Common myeloid progenitor, CD34-positive (primary cell): Measurements from ENCODE around the gene RHOU.

Experiments
- CTCF ChIA-PET: fragments of 350-600 bp; sonication (Branson Sonifier 250); formaldehyde crosslinking; loops from one replicate; lab custom pipeline; 2021; ENCODE audit warnings: antibody characterized with exemption; lab: Charles Lee
- POLR2A ChIA-PET: fragments of 350-600 bp; sonication (Branson Sonifier 250); formaldehyde crosslinking; loops from one replicate; lab custom pipeline; 2021; ENCODE audit warnings: antibody characterized with exemption; lab: Charles Lee
- DNase-seq, 3 donors: peaks; one replicate each; pipeline versions ENCODE4 v3.0.0 to v3.0.0-alpha.2; 2013
- H3K27ac ChIP-seq, 2 experiments: 1 replicate in 1 of 2; 2 replicates in 1 of 2; pipeline ENCODE4 v1.7.0; 2013; ENCODE audit warnings: inconsistent platforms in 2 of 2, low read length in 2 of 2, mild to moderate bottlenecking in 2 of 2, low read depth in 1 of 2, moderate library complexity in 1 of 2; ENCODE audit not compliant: severe bottlenecking in 2 of 2, insufficient read depth in 1 of 2, poor library complexity in 1 of 2
- H3K27me3 ChIP-seq, 5 experiments: replicated peaks in 2 of 5; 1 replicate in 3 of 5; 2 replicates in 2 of 5; pipeline versions ENCODE4 v1.6.1 to v1.7.0; 2013; ENCODE audit warnings: low read length in 4 of 5, mild to moderate bottlenecking in 2 of 5, moderate library complexity in 2 of 5, inconsistent platforms in 1 of 5; ENCODE audit not compliant: insufficient read depth in 5 of 5, control insufficient read depth in 4 of 5
- H3K36me3 ChIP-seq, 4 experiments: 1 replicate in 2 of 4; 2 replicates in 2 of 4; pipeline versions ENCODE4 v1.6.1 to v1.7.0; 2013; ENCODE audit warnings: low read length in 3 of 4, control low read depth in 1 of 4, mild to moderate bottlenecking in 1 of 4; ENCODE audit not compliant: control insufficient read depth in 4 of 4, insufficient read depth in 4 of 4
- H3K4me1 ChIP-seq, 4 experiments: 1 replicate in 3 of 4; 2 replicates in 1 of 4; pipeline versions ENCODE4 v1.6.1 to v1.7.1; 2013; ENCODE audit warnings: low read length in 3 of 4, mild to moderate bottlenecking in 3 of 4, control low read depth in 1 of 4, inconsistent platforms in 1 of 4, moderate library complexity in 1 of 4; ENCODE audit not compliant: control insufficient read depth in 4 of 4, insufficient read depth in 4 of 4; ENCODE audit errors: control extremely low read depth in 1 of 4
- H3K4me3 ChIP-seq, 7 experiments: 1 replicate in 4 of 7; 2 replicates in 3 of 7; pipeline versions ENCODE4 v1.5.1 to v1.7.0; 2013; ENCODE audit warnings: mild to moderate bottlenecking in 7 of 7, low read length in 6 of 7, moderate library complexity in 6 of 7, inconsistent platforms in 2 of 7, low read depth in 2 of 7, control low read depth in 1 of 7; ENCODE audit not compliant: insufficient read depth in 4 of 7, control insufficient read depth in 1 of 7; ENCODE audit errors: extremely low read depth in 1 of 7
- H3K9me3 ChIP-seq, 5 experiments: 1 replicate in 4 of 5; 2 replicates in 1 of 5; pipeline versions ENCODE4 v1.6.1 to v1.7.1; 2013; ENCODE audit warnings: low read length in 4 of 5, mild to moderate bottlenecking in 2 of 5, inconsistent platforms in 1 of 5, low read depth in 1 of 5, moderate library complexity in 1 of 5; ENCODE audit not compliant: control insufficient read depth in 4 of 5, insufficient read depth in 2 of 5; ENCODE audit errors: control extremely low read depth in 1 of 5
- WGBS: methylation state at CpG from one replicate; pipeline ENCODE4 v1.1.5; 2013; ENCODE audit not compliant: insufficient coverage; 5-methylcytosine and 5-hydroxymethylcytosine counted together

RHOU gene

GRCh38 chr1:228695015-228695955, 40.0 kb upstream of the RHOU start:
- Histone ChIP-seq H3K4me1 (peaks cover 0 to 9% (median 3%) of the 10 kb centered on the region in 4 experiments), H3K9me3 (no peaks in the 10 kb centered on the region), H3K36me3 (no peaks in the 10 kb centered on the region), H3K27me3 (no peaks in the 10 kb centered on the region), H3K4me3 (no peak overlapping the region), H3K27ac (no peak overlapping the region)
- ChIA-PET CTCF (interaction anchor here (0.6 to 0.9 kb wide), 3 partner anchors 343 to 560 kb away, joined by 3 read pairs; no protein-coding TSS in a partner anchor), POLR2A (no interaction called here)
- 96% methylated on average over 4 of the region's 9 CpGs for WGBS
- DNase-seq = no peak

- peak; percentile 36 to 73 (median 72) for DNase-seq
- CTCF ChIA-PET = interaction anchor here (0.9 to 1.6 kb wide), 3 partner anchors 530 to 561 kb away, joined by 3 to 4 read pairs (median 3); no protein-coding TSS in a partner anchor
- POLR2A ChIA-PET = no interaction called here
Measured at GRCh38 chr1:228697207-228698016, 37.9 kb upstream of the RHOU start.

GRCh38 chr1:228698017-228698329, 37.3 kb upstream of the RHOU start:
- H3K27ac ChIP-seq = no peak overlapping the region
- DNase-seq = no peak
- POLR2A ChIA-PET = no interaction called here
- no peak overlapping the region for H3K4me3 ChIP-seq
- H3K27me3 ChIP-seq = no peaks in the 10 kb centered on the region
- no CpG with 5 or more reads among the region's 1 CpG for WGBS
- peaks cover 0 to 9% (median 3%) of the 10 kb centered on the region in 5 experiments for H3K9me3 ChIP-seq
- no peaks in the 10 kb centered on the region for H3K36me3 ChIP-seq
- CTCF ChIA-PET = interaction anchor here (1.0 to 1.6 kb wide), 2 partner anchors 557 to 561 kb away, joined by 3 to 4 read pairs; no protein-coding TSS in a partner anchor
- peaks cover 0 to 9% (median 3%) of the 10 kb centered on the region in 4 experiments for H3K4me1 ChIP-seq

More at GRCh38 chr1:228697207-228698016, 37.9 kb upstream of the RHOU start:
- no peaks in the 10 kb centered on the region for H3K36me3 ChIP-seq
- H3K27ac ChIP-seq = no peak overlapping the region
- WGBS = 24% methylated on average over 6 of the region's 6 CpGs
- peaks cover 0 to 9% (median 3%) of the 10 kb centered on the region in 4 experiments for H3K4me1 ChIP-seq
- H3K9me3 ChIP-seq = peaks cover 0 to 4% (median under 1%) of the 10 kb centered on the region in 5 experiments
- H3K27me3 ChIP-seq = no peaks in the 10 kb centered on the region
- H3K4me3 ChIP-seq = peak overlapping the region in 1 of 7 experiments; percentile 0

- no peak for DNase-seq
- Histone ChIP-seq H3K27me3 (no peaks in the 10 kb centered on the region), H3K27ac (no peak overlapping the region), H3K4me3 (no peak overlapping the region), H3K9me3 (peaks cover 0 to 9% (median 3%) of the 10 kb centered on the region in 5 experiments), H3K36me3 (no peaks in the 10 kb centered on the region), H3K4me1 (peaks cover 0 to 2% (median under 1%) of the 10 kb centered on the region in 4 experiments)
- ChIA-PET CTCF (interaction anchor here (0.8 to 3.9 kb wide), 3 partner anchors 9 to 527 kb away, joined by 3 to 10 read pairs (median 3); no protein-coding TSS in a partner anchor), POLR2A (no interaction called here)
- 91% methylated on average over 1 of the region's 1 CpG for WGBS
Measured at GRCh38 chr1:228702433-228702832, 32.8 kb upstream of the RHOU start.

GRCh38 chr1:228706305-228706704, 29.0 kb upstream of the RHOU start:
- WGBS = 92% methylated on average over 2 of the region's 4 CpGs
- ChIA-PET CTCF (interaction anchor here (1.5 kb wide), 1 partner anchor 14 kb away, joined by 3 read pairs; no protein-coding TSS in a partner anchor), POLR2A (no interaction called here)
- Histone ChIP-seq H3K27ac (no peak overlapping the region), H3K9me3 (peaks cover 0 to 9% (median 3%) of the 10 kb centered on the region in 5 experiments), H3K4me1 (no peaks in the 10 kb centered on the region), H3K36me3 (no peaks in the 10 kb centered on the region), H3K27me3 (no peaks in the 10 kb centered on the region), H3K4me3 (no peak overlapping the region)
- DNase-seq = no peak

- ChIA-PET POLR2A (no interaction called here), CTCF (no interaction called here)
- no CpG with 5 or more reads among the region's 1 CpG for WGBS
- Histone ChIP-seq H3K9me3 (no peaks in the 10 kb centered on the region), H3K4me1 (no peaks in the 10 kb centered on the region), H3K27ac (no peak overlapping the region), H3K27me3 (peaks cover 0 to 1% (median 0%) of the 10 kb centered on the region in 5 experiments), H3K4me3 (no peak overlapping the region), H3K36me3 (no peaks in the 10 kb centered on the region)
- DNase-seq = no peak
Measured at GRCh38 chr1:228717081-228717480, 18.2 kb upstream of the RHOU start.
